Fibroblast of lung (primary cell): ENCODE results near the gene TLR3. TPM values are rescaled to one million over a fixed set of nuclear protein-coding genes. Genes with fewer than 3 reads are reported as not detected.

Source experiments
- DNase-seq, 2 donors: peaks; one replicate each; pipeline versions ENCODE4 v3.0.0 to v3.0.0-alpha.2; 2010; ENCODE audit warnings: low read depth in 2 of 2
- H2AFZ ChIP-seq: 2 replicates; pipeline ENCODE4 v1.5.1; 2012; ENCODE audit warnings: low read length, control low read depth, inconsistent platforms
- H3K27ac ChIP-seq: 2 replicates; pipeline ENCODE4 v1.5.1; 2011; ENCODE audit warnings: low read length, control low read depth; ENCODE audit not compliant: insufficient read depth
- H3K27me3 ChIP-seq: 2 replicates; pipeline ENCODE4 v1.5.1; 2011; ENCODE audit warnings: mild to moderate bottlenecking, low read length; ENCODE audit not compliant: control insufficient read depth, insufficient read depth
- H3K36me3 ChIP-seq: 2 replicates; pipeline ENCODE4 v1.5.1; 2011; ENCODE audit warnings: low read length; ENCODE audit not compliant: control insufficient read depth, insufficient read depth
- H3K4me1 ChIP-seq: 2 replicates; pipeline ENCODE4 v1.5.1; 2011; ENCODE audit warnings: low read length; ENCODE audit not compliant: control insufficient read depth, insufficient read depth; ENCODE audit errors: extremely low read depth
- H3K4me2 ChIP-seq: 2 replicates; pipeline ENCODE4 v1.5.1; 2011; ENCODE audit warnings: low read length, control low read depth; ENCODE audit not compliant: insufficient read depth; ENCODE audit errors: extremely low read depth
- H3K4me3 ChIP-seq, 4 experiments: fragments of 200-600 bp in 1 of 4; sonication (generic) in 1 of 4; replicated peaks in 1 of 4; 2 replicates each; pipeline ENCODE4 v1.5.1; 2011 to 2016; ENCODE audit warnings: low read length in 4 of 4, low read depth in 3 of 4, mild to moderate bottlenecking in 3 of 4, control low read depth in 2 of 4, inconsistent platforms in 1 of 4, mixed read lengths in 1 of 4; ENCODE audit not compliant: insufficient read depth in 1 of 4; ENCODE audit errors: control extremely low read depth in 1 of 4
- H3K79me2 ChIP-seq: 2 replicates; pipeline ENCODE4 v1.5.1; 2012; ENCODE audit warnings: mild to moderate bottlenecking, low read length, inconsistent platforms; ENCODE audit not compliant: control insufficient read depth, insufficient read depth
- H3K9ac ChIP-seq: 2 replicates; pipeline ENCODE4 v1.5.1; 2011; ENCODE audit warnings: mild to moderate bottlenecking, low read length, control low read depth; ENCODE audit not compliant: insufficient read depth
- H3K9me3 ChIP-seq: 2 replicates; pipeline ENCODE4 v1.5.1; 2012; ENCODE audit warnings: low read depth, low read length; ENCODE audit not compliant: control insufficient read depth, insufficient read depth
- H4K20me1 ChIP-seq: 2 replicates; pipeline ENCODE4 v1.5.1; 2011; ENCODE audit warnings: low read length; ENCODE audit not compliant: control insufficient read depth, insufficient read depth; ENCODE audit errors: extremely low read depth
- CTCF ChIP-seq, 2 donors: IDR thresholded peaks in 1 of 2; conservative IDR thresholded peaks in 1 of 2; 1 replicate in 1 of 2; 2 replicates in 1 of 2; pipeline ENCODE4 v1.5.1; 2011 to 2012; ENCODE audit warnings: low read length in 2 of 2, control low read depth in 1 of 2, inconsistent platforms in 1 of 2, low read depth in 1 of 2, mild to moderate bottlenecking in 1 of 2
- EZH2 ChIP-seq: IDR thresholded peaks from 2 replicates; pipeline ENCODE4 v1.5.1; 2012; ENCODE audit warnings: low read length, control low read depth, mild to moderate bottlenecking; ENCODE audit errors: missing control alignments
- polyA plus RNA-seq, 2 donors: library from polyadenylated mRNA; depleted of rRNA in 1 of 2; stranded (reverse) in 1 of 2; unstranded in 1 of 2; fragments of >200 nt; gene quantifications; 2 replicates each; pipeline ENCODE4 v1.2.1, GENCODE V29; 2011 to 2012; ENCODE audit warnings: missing spikeins in 1 of 2
- total RNA-seq: library from RNA; depleted of rRNA; stranded (reverse); fragments of >200 nt; gene quantifications from 2 replicates; pipeline ENCODE4 v1.2.1, GENCODE V29; 2014

The TLR3 gene
- total and polyA plus RNA-seq, 2 donors (not counting 1 experiment from before 2014, with no cell fraction given) = 8.1 to 12.6 TPM

GRCh38 chr4:186134861-186135260 is 65.9 kb downstream of the TLR3 start:
- no peaks in the 10 kb centered on the region for H3K36me3 ChIP-seq
- DNase-seq = no peak
- H3K79me2 ChIP-seq = no peaks in the 10 kb centered on the region
- H3K27me3 ChIP-seq = no peaks in the 10 kb centered on the region
- H3K9me3 ChIP-seq = no peaks in the 10 kb centered on the region
- H3K27ac ChIP-seq = no peak overlapping the region
- no peak overlapping the region for H3K4me2 ChIP-seq
- no peaks in the 10 kb centered on the region for H4K20me1 ChIP-seq
- no peak overlapping the region for H2AFZ ChIP-seq
- no peak overlapping the region for H3K4me3 ChIP-seq
- H3K9ac ChIP-seq = no peak overlapping the region
- TF ChIP-seq CTCF (conservative IDR thresholded peaks at IDR 0.05 in 1 of 2, IDR thresholded peaks at IDR 0.05 in 1 of 2; ENCODE audit: low read depth in 1 of 2, low read length in 2 of 2) = no peak
- no peak for TF ChIP-seq EZH2
- H3K4me1 ChIP-seq = no peaks in the 10 kb centered on the region

- TF ChIP-seq EZH2 (no peak), CTCF (conservative IDR thresholded peaks at IDR 0.05 in 1 of 2, IDR thresholded peaks at IDR 0.05 in 1 of 2; ENCODE audit: low read depth in 1 of 2, low read length in 2 of 2) (peak; percentile 67 to 71)
- Histone ChIP-seq H3K36me3 (no peaks in the 10 kb centered on the region), H3K9me3 (no peaks in the 10 kb centered on the region), H3K4me3 (no peak overlapping the region), H3K79me2 (no peaks in the 10 kb centered on the region), H3K4me1 (no peaks in the 10 kb centered on the region), H3K9ac (no peak overlapping the region), H4K20me1 (no peaks in the 10 kb centered on the region), H3K4me2 (peak overlapping the region; percentile 23), H3K27me3 (no peaks in the 10 kb centered on the region), H3K27ac (no peak overlapping the region), H2AFZ (no peak overlapping the region)
- DNase-seq = peak; percentile 14 to 47
Measured at GRCh38 chr4:186137196-186137794, 68.3 kb downstream of the TLR3 start.

Other genes starting within 250 kb of the TLR3 start
- 9.4 and 11.3 TPM in 2 replicates for gene FAM149A, start 35.5 kb downstream of the TLR3 start, total RNA-seq
- 2.3 and 5.6 TPM in 2 replicates for gene FAM149A, start 35.5 kb downstream of the TLR3 start, polyA plus RNA-seq
- 27.2 and 37.8 TPM in 2 replicates for gene CYP4V2, start 122.4 kb downstream of the TLR3 start, total RNA-seq
- gene CYP4V2, start 122.4 kb downstream of the TLR3 start, polyA plus RNA-seq = 8.2 and 17.2 TPM in 2 replicates
- gene KLKB1, start 158.4 kb downstream of the TLR3 start, total RNA-seq = 0.17 and 0.26 TPM in 2 replicates
- 0.06 TPM in 2 replicates for gene KLKB1, start 158.4 kb downstream of the TLR3 start, polyA plus RNA-seq
- not detected in 2 replicates for gene F11, start 197.0 kb downstream of the TLR3 start, total RNA-seq
- not detected in 2 replicates for gene F11, start 197.0 kb downstream of the TLR3 start, polyA plus RNA-seq